Measurements from ENCODE around the gene PLCL1. TPM values are rescaled to one million over a fixed set of nuclear protein-coding genes. Genes with fewer than 3 reads are reported as not detected.
A peak's percentile ranks its signal among the peaks of the same experiment; 100 is the strongest.

The PLCL1 gene
- total and polyA plus RNA-seq, 12 donors, result 17.3 to 131 (median 102) TPM

DNA sequence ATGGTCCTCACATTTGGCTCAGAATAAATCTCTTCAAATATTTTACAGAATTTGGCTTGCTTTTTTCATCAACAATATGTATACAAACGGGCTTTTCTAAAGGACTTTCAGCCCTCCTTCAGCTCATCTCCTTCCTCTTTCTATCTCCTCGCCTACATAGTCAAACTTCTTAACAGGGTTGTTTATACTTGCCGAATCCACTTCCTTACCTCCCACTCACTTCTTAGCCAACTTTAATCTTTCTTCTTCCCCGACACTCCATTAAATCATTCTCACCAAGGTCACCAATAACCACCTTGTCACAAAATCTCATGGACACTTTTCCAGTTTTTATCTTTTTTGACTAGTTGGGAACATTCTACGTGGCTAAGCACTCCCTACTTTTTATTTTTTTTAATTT is 325.2 kb downstream of the PLCL1 start:
- Histone ChIP-seq H3K4me1 (peaks cover 0 to 38% (median 5%) of the 10 kb centered on the region in 9 donors), H3K27ac (no peak overlapping the region), H3K9me3 (no peaks in the 10 kb centered on the region), H3K4me3 (no peak overlapping the region), H3K36me3 (peaks cover 0 to 3% (median 0%) of the 10 kb centered on the region in 9 donors), H3K27me3 (no peaks in the 10 kb centered on the region)
- DNase-seq (no peak), ATAC-seq (no peak)
- TF ChIP-seq, protein P1, sequence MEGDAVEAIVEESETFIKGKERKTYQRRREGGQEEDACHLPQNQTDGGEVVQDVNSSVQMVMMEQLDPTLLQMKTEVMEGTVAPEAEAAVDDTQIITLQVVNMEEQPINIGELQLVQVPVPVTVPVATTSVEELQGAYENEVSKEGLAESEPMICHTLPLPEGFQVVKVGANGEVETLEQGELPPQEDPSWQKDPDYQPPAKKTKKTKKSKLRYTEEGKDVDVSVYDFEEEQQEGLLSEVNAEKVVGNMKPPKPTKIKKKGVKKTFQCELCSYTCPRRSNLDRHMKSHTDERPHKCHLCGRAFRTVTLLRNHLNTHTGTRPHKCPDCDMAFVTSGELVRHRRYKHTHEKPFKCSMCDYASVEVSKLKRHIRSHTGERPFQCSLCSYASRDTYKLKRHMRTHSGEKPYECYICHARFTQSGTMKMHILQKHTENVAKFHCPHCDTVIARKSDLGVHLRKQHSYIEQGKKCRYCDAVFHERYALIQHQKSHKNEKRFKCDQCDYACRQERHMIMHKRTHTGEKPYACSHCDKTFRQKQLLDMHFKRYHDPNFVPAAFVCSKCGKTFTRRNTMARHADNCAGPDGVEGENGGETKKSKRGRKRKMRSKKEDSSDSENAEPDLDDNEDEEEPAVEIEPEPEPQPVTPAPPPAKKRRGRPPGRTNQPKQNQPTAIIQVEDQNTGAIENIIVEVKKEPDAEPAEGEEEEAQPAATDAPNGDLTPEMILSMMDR (IDR thresholded peaks at IDR 0.05), result no peak
- intact Hi-C loops (cut with DNase I), result loop anchor here in 9 of 10 donors (2.0 to 10.0 kb wide), 8 partner anchors 155 to 332 kb away; partner anchors contain the start of gene PLCL1 (in 3 of the 9)
- WGBS, 2 donors, result 74 to 78% methylated on average over 5 of the region's 5 CpGs

DNA sequence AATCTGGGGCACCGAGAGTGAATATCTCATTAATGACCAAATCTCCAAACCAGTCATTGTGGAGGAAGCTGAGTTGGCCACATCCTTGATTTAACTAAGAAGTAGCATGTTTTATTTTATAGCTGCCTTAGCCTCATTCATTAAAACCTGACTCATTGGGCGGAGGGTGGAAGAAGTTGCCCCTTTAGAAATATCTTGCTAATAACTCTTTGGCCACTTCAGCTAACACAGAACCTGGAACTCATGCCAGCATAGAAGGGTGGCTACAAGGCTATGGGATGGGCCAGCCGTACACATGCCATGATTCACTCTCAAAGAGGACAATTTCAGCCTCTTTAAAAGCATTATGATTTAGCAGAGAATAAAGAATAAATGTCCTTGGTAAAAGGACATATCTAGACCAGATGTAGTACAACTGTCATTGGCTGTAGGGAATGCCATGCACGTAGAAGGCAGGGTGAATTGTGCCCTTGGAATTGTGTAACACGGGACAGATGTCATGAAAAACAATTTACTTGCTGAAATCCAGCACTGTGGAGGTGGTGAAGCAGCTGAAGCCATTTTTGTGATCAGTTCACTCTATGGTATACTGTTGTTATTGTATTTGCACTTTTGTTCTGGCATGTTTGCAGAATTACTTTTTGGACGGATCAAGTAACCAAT is 330.0 kb downstream of the PLCL1 start:
- intact Hi-C loops (cut with DNase I), result loop anchor here in 2 of 10 donors (5.0 to 10.0 kb wide), 2 partner anchors 160 to 163 kb away; no protein-coding TSS in a partner anchor
- ATAC-seq, result peak in 7 of 8 donors; percentile 25 to 81 (median 55)

DNA sequence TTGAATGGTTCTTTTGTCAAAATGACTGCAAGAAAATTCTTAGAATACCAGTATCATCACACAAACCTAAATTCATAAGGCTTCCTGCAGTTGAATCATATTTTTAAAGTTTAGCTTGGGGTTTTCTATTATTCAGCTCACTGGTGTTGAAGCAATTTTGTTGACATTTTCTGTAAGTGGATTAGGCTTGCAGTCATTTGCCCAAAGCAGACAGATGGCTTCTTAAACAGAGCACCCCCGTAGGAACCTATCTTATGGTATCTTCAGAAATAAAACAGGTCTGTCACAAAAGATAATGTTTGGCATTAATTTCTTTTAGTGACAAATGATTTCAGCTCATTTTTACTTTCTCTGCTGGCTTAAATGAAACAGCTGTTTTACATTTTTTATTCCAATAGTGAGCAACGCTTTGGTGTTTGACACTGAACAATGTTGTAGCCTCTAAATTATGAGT is 331.1 kb downstream of the PLCL1 start:
- TF ChIP-seq, protein P1 (IDR thresholded peaks at IDR 0.05), result no peak
- Histone ChIP-seq H3K27ac (no peak overlapping the region), H3K4me1 (peaks cover 0 to 24% (median 8%) of the 10 kb centered on the region in 9 donors), H3K9me3 (no peaks in the 10 kb centered on the region), H3K4me3 (no peak overlapping the region), H3K27me3 (no peaks in the 10 kb centered on the region), H3K36me3 (peaks cover 0 to 3% (median 0%) of the 10 kb centered on the region in 9 donors)
- whole genome bisulfite sequencing, 2 donors, result 39 to 49% methylated on average over 2 of the region's 2 CpGs
- intact Hi-C loops (cut with DNase I), result loop anchor here in 1 of 10 donors (10.0 kb wide), 1 partner anchor 159 kb away; no protein-coding TSS in a partner anchor
- no peak for ATAC-seq
- DNase-seq, result no peak

More for the DNA sequence above, 330.0 kb downstream of the PLCL1 start:
- TF ChIP-seq, protein P1 (IDR thresholded peaks at IDR 0.05), result no peak
- no peaks in the 10 kb centered on the region for H3K27me3 ChIP-seq
- peaks cover 0 to 3% (median 0%) of the 10 kb centered on the region in 9 donors for H3K36me3 ChIP-seq
- H3K4me1 ChIP-seq, result peaks cover 0 to 24% (median 8%) of the 10 kb centered on the region in 9 donors
- DNase-seq, result no peak
- no peak overlapping the region for H3K4me3 ChIP-seq
- H3K27ac ChIP-seq, result no peak overlapping the region
- H3K9me3 ChIP-seq, result no peaks in the 10 kb centered on the region
- WGBS, 2 donors, result 73 to 75% methylated on average over 6 of the region's 6 CpGs

DNA sequence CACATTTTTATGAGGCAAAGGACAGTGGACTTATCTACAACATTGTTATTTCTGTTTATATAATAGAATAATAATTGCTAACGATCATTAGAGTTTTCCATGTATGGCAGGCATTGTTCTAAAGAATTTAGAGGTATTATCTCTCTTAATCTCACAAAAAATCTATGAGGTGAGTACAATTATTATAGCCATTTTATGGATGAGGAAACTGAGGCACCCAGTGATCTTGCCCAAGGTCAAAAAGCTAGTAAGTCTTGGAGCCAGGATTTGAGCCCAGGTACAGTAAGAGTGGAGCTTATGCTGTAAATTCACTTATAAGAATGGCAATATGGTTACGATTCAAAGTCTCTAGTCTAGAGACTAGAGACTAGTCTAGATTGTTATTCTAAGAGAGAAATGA is 331.7 kb downstream of the PLCL1 start:
- TF ChIP-seq, protein P1 (IDR thresholded peaks at IDR 0.05), result no peak
- WGBS, 2 donors, result 84 to 87% methylated on average over 2 of the region's 2 CpGs
- intact Hi-C loops (cut with DNase I), result loop anchor here in 1 of 10 donors (10.0 kb wide), 1 partner anchor 159 kb away; no protein-coding TSS in a partner anchor

More for the DNA sequence above, 331.7 kb downstream of the PLCL1 start:
- no peaks in the 10 kb centered on the region for H3K27me3 ChIP-seq
- H3K4me3 ChIP-seq, result no peak overlapping the region
- H3K27ac ChIP-seq, result no peak overlapping the region
- no peaks in the 10 kb centered on the region for H3K9me3 ChIP-seq
- no peak for ATAC-seq
- DNase-seq, result no peak
- peaks cover 0 to 3% (median 0%) of the 10 kb centered on the region in 9 donors for H3K36me3 ChIP-seq
- peaks cover 0 to 21% (median 8%) of the 10 kb centered on the region in 9 donors for H3K4me1 ChIP-seq
